ENCODE measurements around the gene PACRG. TPM values are rescaled to one million over a fixed set of nuclear protein-coding genes. Genes with fewer than 3 reads are reported as not detected.
A peak's percentile ranks its signal among the peaks of the same experiment; 100 is the strongest.

The PACRG gene
- total and polyA plus RNA-seq, 2 experiments from 2014 or later = not detected

- DNase-seq = no peak
- H3K4me2 ChIP-seq (ENCODE audit: unreplicated experiment) = no peak overlapping the region
- H3K27me3 ChIP-seq (replicated peaks; ENCODE audit: insufficient read depth) = no peaks in the 10 kb centered on the region
- H2AFZ ChIP-seq = no peak overlapping the region
- in situ Hi-C loops (cut with MboI) = no loop called here
- H3K27ac ChIP-seq = no peak overlapping the region
- H4K20me1 ChIP-seq (ENCODE audit: insufficient read depth) = no peaks in the 10 kb centered on the region
- no peak overlapping the region for H3K9ac ChIP-seq
- WGBS, 2 experiments (ENCODE audit: low coverage in 1 of 2, low lambda C conversion rate in 2 of 2, missing lambda C conversion rate in 2 of 2) = 72 to 74% methylated on average over 9 of the region's 9 CpGs
- H3K79me2 ChIP-seq (ENCODE audit: insufficient read depth) = no peaks in the 10 kb centered on the region
- no peaks in the 10 kb centered on the region for H3K4me1 ChIP-seq (ENCODE audit: insufficient read depth)
- H3K36me3 ChIP-seq (ENCODE audit: low read depth) = no peaks in the 10 kb centered on the region
- no peaks in the 10 kb centered on the region for H3F3A ChIP-seq (ENCODE audit: insufficient read depth)
- TF ChIP-seq EZH2 (IDR thresholded peaks at IDR 0.05; ENCODE audit: insufficient read depth, poor library complexity, severe bottlenecking) (no peak), EZH2phosphoT487 (IDR thresholded peaks at IDR 0.05; ENCODE audit: insufficient read depth, low read depth) (no peak)
- H3K9me2 ChIP-seq (ENCODE audit: insufficient read depth) = no peaks in the 10 kb centered on the region
- H3K4me3 ChIP-seq = no peak overlapping the region
- H3K9me3 ChIP-seq (ENCODE audit: low read depth) = no peaks in the 10 kb centered on the region
Observed at GRCh38 chr6:163302747-163303146, 575.0 kb downstream of the PACRG start.

- H3K79me2 ChIP-seq (ENCODE audit: insufficient read depth) = no peaks in the 10 kb centered on the region
- H3K36me3 ChIP-seq (ENCODE audit: low read depth) = no peaks in the 10 kb centered on the region
- no peak overlapping the region for H3K9ac ChIP-seq
- no peaks in the 10 kb centered on the region for H3K27me3 ChIP-seq (replicated peaks; ENCODE audit: insufficient read depth)
- no peak overlapping the region for H3K27ac ChIP-seq
- no peaks in the 10 kb centered on the region for H3K4me1 ChIP-seq (ENCODE audit: insufficient read depth)
- no peaks in the 10 kb centered on the region for H3K9me3 ChIP-seq (ENCODE audit: low read depth)
- no peaks in the 10 kb centered on the region for H4K20me1 ChIP-seq (ENCODE audit: insufficient read depth)
- no peak for TF ChIP-seq EZH2 (IDR thresholded peaks at IDR 0.05; ENCODE audit: insufficient read depth, poor library complexity, severe bottlenecking)
- TF ChIP-seq EZH2phosphoT487 (IDR thresholded peaks at IDR 0.05; ENCODE audit: insufficient read depth, low read depth) = no peak
- no peak overlapping the region for H3K4me3 ChIP-seq
- no peak overlapping the region for H3K4me2 ChIP-seq (ENCODE audit: unreplicated experiment)
- no peaks in the 10 kb centered on the region for H3K9me2 ChIP-seq (ENCODE audit: insufficient read depth)
- in situ Hi-C loops (cut with MboI) = no loop called here
- H3F3A ChIP-seq (ENCODE audit: insufficient read depth) = no peaks in the 10 kb centered on the region
- DNase-seq = no peak
- no peak overlapping the region for H2AFZ ChIP-seq
- 41 to 55% methylated on average over 2 of the region's 2 CpGs for WGBS, 2 experiments (ENCODE audit: low coverage in 1 of 2, low lambda C conversion rate in 2 of 2, missing lambda C conversion rate in 2 of 2)
Observed at GRCh38 chr6:163306000-163306399, 578.2 kb downstream of the PACRG start.

- Histone ChIP-seq H3K79me2 (ENCODE audit: insufficient read depth) (no peaks in the 10 kb centered on the region), H3K9me2 (ENCODE audit: insufficient read depth) (no peaks in the 10 kb centered on the region), H3K4me1 (ENCODE audit: insufficient read depth) (no peaks in the 10 kb centered on the region), H3K27me3 (replicated peaks; ENCODE audit: insufficient read depth) (no peaks in the 10 kb centered on the region), H2AFZ (no peak overlapping the region), H4K20me1 (ENCODE audit: insufficient read depth) (no peaks in the 10 kb centered on the region), H3F3A (ENCODE audit: insufficient read depth) (no peaks in the 10 kb centered on the region), H3K27ac (no peak overlapping the region), H3K4me3 (no peak overlapping the region), H3K9me3 (ENCODE audit: low read depth) (no peaks in the 10 kb centered on the region), H3K9ac (no peak overlapping the region), H3K36me3 (ENCODE audit: low read depth) (no peaks in the 10 kb centered on the region), H3K4me2 (ENCODE audit: unreplicated experiment) (no peak overlapping the region)
- in situ Hi-C loops (cut with MboI) = no loop called here
- no peak for DNase-seq
- TF ChIP-seq EZH2phosphoT487 (IDR thresholded peaks at IDR 0.05; ENCODE audit: insufficient read depth, low read depth) = no peak
- no peak for TF ChIP-seq EZH2 (IDR thresholded peaks at IDR 0.05; ENCODE audit: insufficient read depth, poor library complexity, severe bottlenecking)
- 78 to 84% methylated on average over 22 of the region's 22 CpGs for WGBS, 2 experiments (ENCODE audit: low coverage in 1 of 2, low lambda C conversion rate in 2 of 2, missing lambda C conversion rate in 2 of 2)
Observed at GRCh38 chr6:163308629-163309440, 581.1 kb downstream of the PACRG start.

- Histone ChIP-seq H2AFZ (no peak overlapping the region), H3F3A (ENCODE audit: insufficient read depth) (no peaks in the 10 kb centered on the region), H3K9me2 (ENCODE audit: insufficient read depth) (no peaks in the 10 kb centered on the region), H3K4me3 (no peak overlapping the region), H3K4me1 (ENCODE audit: insufficient read depth) (no peaks in the 10 kb centered on the region), H3K36me3 (ENCODE audit: low read depth) (no peaks in the 10 kb centered on the region), H3K27me3 (replicated peaks; ENCODE audit: insufficient read depth) (no peaks in the 10 kb centered on the region), H3K79me2 (ENCODE audit: insufficient read depth) (no peaks in the 10 kb centered on the region), H3K27ac (no peak overlapping the region), H3K4me2 (ENCODE audit: unreplicated experiment) (no peak overlapping the region), H3K9ac (no peak overlapping the region), H4K20me1 (ENCODE audit: insufficient read depth) (no peaks in the 10 kb centered on the region), H3K9me3 (ENCODE audit: low read depth) (no peaks in the 10 kb centered on the region)
- TF ChIP-seq EZH2phosphoT487 (IDR thresholded peaks at IDR 0.05; ENCODE audit: insufficient read depth, low read depth) (no peak), EZH2 (IDR thresholded peaks at IDR 0.05; ENCODE audit: insufficient read depth, poor library complexity, severe bottlenecking) (no peak)
- WGBS, 2 experiments (ENCODE audit: low coverage in 1 of 2, low lambda C conversion rate in 2 of 2, missing lambda C conversion rate in 2 of 2) = 73 to 75% methylated on average over 13 of the region's 13 CpGs
- in situ Hi-C loops (cut with MboI) = no loop called here
- DNase-seq = peak; percentile 11
Observed at GRCh38 chr6:163309491-163310026, 581.8 kb downstream of the PACRG start.
